Measurements from ENCODE around the gene QSOX2. TPM values are rescaled to one million over a fixed set of nuclear protein-coding genes. Genes with fewer than 3 reads are reported as not detected.

The QSOX2 gene
- total RNA-seq, 4 donors from 2014 or later, result 5.1 to 23.9 (median 7.4) TPM

DNA sequence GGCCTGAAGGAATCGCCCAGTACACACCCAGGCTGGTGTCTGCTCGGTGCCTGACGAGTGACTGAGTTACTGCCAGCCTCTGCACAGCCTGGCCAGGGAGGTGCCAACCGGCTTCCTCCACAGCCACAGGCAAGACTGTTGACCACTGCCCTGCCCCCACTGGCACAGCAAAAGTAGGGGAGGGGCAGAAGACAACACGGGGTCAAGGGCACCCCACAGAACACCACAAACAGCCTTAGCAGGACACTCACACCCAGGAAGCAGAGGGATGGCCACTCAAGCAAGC, 40.0 kb downstream of the QSOX2 start:
- Histone ChIP-seq H3K36me3 (peaks cover 0 to 8% (median 0%) of the 10 kb centered on the region in 3 donors), H3K4me3 (no peak overlapping the region), H3K27me3 (peaks cover 0 to 38% of the 10 kb centered on the region in 2 donors), H3K4me1 (peaks cover 0 to 4% (median 0%) of the 10 kb centered on the region in 4 donors), H3K27ac (no peak overlapping the region), H3K9me3 (no peaks in the 10 kb centered on the region)
- DNase-seq, result no peak
- TF ChIP-seq POLR2A (IDR thresholded peaks at IDR 0.05), result no peak
- TF ChIP-seq, protein P1, sequence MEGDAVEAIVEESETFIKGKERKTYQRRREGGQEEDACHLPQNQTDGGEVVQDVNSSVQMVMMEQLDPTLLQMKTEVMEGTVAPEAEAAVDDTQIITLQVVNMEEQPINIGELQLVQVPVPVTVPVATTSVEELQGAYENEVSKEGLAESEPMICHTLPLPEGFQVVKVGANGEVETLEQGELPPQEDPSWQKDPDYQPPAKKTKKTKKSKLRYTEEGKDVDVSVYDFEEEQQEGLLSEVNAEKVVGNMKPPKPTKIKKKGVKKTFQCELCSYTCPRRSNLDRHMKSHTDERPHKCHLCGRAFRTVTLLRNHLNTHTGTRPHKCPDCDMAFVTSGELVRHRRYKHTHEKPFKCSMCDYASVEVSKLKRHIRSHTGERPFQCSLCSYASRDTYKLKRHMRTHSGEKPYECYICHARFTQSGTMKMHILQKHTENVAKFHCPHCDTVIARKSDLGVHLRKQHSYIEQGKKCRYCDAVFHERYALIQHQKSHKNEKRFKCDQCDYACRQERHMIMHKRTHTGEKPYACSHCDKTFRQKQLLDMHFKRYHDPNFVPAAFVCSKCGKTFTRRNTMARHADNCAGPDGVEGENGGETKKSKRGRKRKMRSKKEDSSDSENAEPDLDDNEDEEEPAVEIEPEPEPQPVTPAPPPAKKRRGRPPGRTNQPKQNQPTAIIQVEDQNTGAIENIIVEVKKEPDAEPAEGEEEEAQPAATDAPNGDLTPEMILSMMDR (IDR thresholded peaks at IDR 0.05), result no peak

DNA sequence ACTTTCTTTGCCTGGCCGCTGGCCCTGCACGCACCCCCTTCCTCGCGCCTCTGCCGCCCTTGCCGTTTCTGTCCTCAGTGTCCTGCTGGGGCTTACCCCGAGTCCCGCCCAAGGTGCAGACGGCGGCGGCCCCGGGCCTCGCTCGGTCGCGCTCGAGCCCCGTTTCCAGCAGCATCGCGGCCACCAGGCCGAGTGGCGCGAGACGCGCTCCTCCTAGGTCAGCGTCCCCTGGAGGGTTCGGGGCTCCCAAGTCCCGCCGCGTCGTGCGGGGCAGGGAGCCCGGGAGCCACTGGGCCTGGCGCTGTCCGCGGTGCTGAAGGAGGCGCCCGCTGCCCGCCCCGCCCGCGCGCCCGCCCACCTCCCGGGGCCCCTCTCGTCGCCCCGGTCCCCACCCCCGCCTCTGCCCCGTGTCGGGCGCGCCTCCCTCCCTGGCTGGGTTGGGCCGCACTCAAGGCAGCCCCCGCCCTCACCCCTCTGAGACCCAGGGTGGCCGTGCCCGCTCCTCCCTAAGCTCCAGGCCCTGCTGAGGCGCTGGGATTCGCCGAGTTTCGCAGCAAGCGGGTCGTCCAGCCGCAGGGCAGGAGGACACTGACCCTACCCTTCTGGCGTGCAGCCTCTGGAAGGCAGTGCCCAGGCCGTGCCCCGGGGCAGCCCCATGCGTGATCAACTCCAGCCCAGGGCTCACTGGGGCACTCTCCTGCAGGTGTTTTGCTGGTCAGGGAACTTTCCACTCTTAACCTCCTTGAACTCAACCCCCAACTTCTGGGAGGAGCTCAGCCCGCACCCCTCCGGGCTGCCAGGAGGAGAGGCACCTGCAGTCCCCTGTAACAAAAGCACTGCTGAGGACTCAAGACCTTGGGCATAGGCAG, 40.5 kb downstream of the QSOX2 start, which contains the start of gene LHX3:
Gene LHX3 (minus strand): TSS at position 291 of the 869 bp plus-strand sequence. CDS start 116 bp downstream, at position 175.
- no peak for DNase-seq
- no peak within 1 kb of the TSS for H3K27ac ChIP-seq
- H3K27me3 ChIP-seq, result peaks cover 0 to 42% of the 10 kb centered on the region in 2 donors
- no peaks in the 10 kb centered on the region for H3K9me3 ChIP-seq
- TF ChIP-seq, protein P1 (IDR thresholded peaks at IDR 0.05), result no peak
- TF ChIP-seq POLR2A (IDR thresholded peaks at IDR 0.05), result no peak
- peaks cover 0 to 8% (median 0%) of the 10 kb centered on the region in 3 donors for H3K36me3 ChIP-seq
- peaks cover 0 to 4% (median 0%) of the 10 kb centered on the region in 4 donors for H3K4me1 ChIP-seq
- no peak within 1 kb of the TSS for H3K4me3 ChIP-seq

DNA sequence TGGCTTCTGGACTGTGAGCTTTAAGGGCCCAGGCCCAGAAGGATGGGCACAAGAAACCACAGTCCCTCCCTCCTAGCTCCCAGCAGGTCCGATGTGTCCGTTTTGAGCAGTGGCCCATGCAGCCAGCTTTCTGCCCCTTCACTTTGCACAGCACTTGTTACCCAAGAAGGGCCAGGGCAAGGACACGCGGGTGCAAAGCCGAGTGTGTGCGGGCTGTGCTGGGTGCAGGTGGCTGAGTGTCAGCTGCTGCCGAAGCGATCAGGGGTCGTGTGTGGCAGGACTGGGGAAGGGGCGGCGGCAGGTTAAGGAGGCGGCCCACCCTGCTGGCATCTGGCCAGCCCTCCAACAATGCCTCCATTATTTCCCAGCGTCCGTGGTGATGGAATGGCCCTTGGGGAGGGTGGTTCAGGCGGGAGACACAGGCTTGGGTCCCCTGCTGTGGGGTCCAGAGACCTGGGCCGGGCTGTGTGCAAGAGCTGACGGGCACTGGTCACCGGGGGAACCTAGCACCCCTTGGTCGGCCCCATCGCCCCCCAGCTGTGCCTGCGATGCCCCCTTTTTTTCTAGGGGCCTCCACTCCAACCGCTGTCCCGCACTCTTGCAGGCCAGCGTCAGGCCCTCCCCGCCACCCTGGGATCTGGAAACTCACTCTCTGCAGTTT, 41.3 kb downstream of the QSOX2 start:
- TF ChIP-seq POLR2A (IDR thresholded peaks at IDR 0.05), result no peak
- TF ChIP-seq, protein P1 (IDR thresholded peaks at IDR 0.05), result no peak
- no peak for DNase-seq
- peaks cover 0 to 4% (median 0%) of the 10 kb centered on the region in 4 donors for H3K4me1 ChIP-seq

DNA sequence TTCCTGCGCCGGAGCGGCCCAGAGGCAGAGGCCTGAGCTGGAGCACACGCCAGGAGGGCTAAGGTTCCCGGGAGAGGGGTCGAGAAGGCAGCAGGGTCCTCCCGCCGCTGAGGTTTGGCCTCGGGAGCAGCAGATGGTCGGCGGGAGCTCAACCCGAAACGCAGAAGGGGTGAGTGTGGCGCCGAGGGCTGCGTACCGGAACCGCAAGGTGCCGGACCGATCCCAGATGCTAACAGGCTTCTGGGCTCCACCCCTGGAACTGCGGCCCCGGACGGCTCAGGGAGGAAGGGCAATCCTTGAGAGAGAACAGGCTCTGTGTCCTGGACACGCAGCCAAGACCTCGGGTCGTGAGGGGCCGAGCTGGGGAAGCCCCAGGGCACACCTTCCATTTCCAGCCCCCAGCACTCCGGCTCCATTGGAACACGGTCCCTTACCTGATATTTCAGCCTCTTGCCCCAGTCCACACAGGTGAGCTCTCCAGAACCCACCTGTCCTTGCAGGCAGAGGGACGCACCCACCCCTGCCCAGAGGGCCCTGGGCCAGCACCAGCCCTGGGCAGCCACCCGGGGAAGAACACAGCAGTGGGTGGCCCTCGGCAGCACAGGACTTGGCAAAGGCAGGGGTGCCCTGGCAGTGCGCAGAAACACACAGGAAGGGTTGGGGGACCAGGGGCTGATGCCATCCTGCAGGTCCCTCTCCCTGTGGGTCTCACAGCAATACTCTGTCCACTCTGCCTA, 42.0 kb downstream of the QSOX2 start:
- TF ChIP-seq, protein P1 (IDR thresholded peaks at IDR 0.05), result no peak
- no peak for TF ChIP-seq POLR2A (IDR thresholded peaks at IDR 0.05)
- no peaks in the 10 kb centered on the region for H3K9me3 ChIP-seq
- no peak overlapping the region for H3K27ac ChIP-seq
- H3K4me3 ChIP-seq, result no peak overlapping the region
- no peak for DNase-seq
- H3K27me3 ChIP-seq, result peaks cover 0 to 57% of the 10 kb centered on the region in 2 donors
- H3K36me3 ChIP-seq, result peaks cover 0 to 2% (median 0%) of the 10 kb centered on the region in 3 donors
- H3K4me1 ChIP-seq, result peaks cover 0 to 5% (median 2%) of the 10 kb centered on the region in 4 donors

More for the DNA sequence above, 41.3 kb downstream of the QSOX2 start:
- no peak overlapping the region for H3K4me3 ChIP-seq
- H3K27me3 ChIP-seq, result peaks cover 0 to 50% of the 10 kb centered on the region in 2 donors
- no peaks in the 10 kb centered on the region for H3K9me3 ChIP-seq
- H3K36me3 ChIP-seq, result peaks cover 0 to 8% (median 0%) of the 10 kb centered on the region in 3 donors
- no peak overlapping the region for H3K27ac ChIP-seq

Measured in Peyer's patch (tissue), 4 donors.